Uterus (tissue), 2 donors: Measurements from ENCODE around the gene C1orf50.

ENCODE experiments used
- POLR2A ChIP-seq, 2 donors: fragments of 450-650 bp; IDR thresholded peaks; one replicate each; pipeline ENCODE4 v1.6.1; 2016; ENCODE audit warnings: antibody characterized with exemption in 2 of 2, mild to moderate bottlenecking in 1 of 2, moderate library complexity in 1 of 2
- TF ChIP-seq, protein P1 (sequence below), 4 experiments: fragments of 200-600 bp in 2 of 4; fragments of 450-650 bp in 2 of 4; sonication (generic) in 2 of 4; IDR thresholded peaks; one replicate each; pipeline ENCODE4 v1.5.1; 2016 to 2019; ENCODE audit warnings: antibody characterized with exemption in 4 of 4, mild to moderate bottlenecking in 2 of 4, moderate library complexity in 1 of 4

DNA sequence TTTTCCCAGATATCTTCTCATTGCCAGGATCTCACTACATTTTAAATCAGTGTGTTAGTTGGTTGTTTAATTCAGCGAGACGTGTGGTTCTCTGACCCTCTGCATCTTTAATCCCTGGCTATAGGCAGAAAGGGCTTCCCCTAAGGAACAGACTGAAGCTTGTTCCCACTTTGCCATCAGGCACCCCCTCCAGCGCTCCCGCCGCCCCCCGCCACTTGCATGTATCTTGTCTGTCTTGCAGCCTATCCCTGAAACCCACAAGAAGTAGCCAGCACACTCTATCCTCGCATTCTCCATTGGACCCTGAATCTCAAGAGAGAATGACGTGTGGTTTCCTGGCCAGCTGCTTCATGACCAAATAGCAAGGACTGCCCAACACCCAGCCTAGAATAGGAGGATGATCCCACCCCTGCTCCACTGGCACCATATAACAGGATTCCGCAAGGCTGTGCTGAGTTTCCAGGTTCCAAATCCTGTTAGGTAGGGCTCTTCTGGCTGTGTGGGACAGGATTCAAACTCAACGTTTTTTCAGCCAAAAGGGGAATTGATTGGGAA is 34.8 kb upstream of the C1orf50 start:
- TF ChIP-seq, protein P1, sequence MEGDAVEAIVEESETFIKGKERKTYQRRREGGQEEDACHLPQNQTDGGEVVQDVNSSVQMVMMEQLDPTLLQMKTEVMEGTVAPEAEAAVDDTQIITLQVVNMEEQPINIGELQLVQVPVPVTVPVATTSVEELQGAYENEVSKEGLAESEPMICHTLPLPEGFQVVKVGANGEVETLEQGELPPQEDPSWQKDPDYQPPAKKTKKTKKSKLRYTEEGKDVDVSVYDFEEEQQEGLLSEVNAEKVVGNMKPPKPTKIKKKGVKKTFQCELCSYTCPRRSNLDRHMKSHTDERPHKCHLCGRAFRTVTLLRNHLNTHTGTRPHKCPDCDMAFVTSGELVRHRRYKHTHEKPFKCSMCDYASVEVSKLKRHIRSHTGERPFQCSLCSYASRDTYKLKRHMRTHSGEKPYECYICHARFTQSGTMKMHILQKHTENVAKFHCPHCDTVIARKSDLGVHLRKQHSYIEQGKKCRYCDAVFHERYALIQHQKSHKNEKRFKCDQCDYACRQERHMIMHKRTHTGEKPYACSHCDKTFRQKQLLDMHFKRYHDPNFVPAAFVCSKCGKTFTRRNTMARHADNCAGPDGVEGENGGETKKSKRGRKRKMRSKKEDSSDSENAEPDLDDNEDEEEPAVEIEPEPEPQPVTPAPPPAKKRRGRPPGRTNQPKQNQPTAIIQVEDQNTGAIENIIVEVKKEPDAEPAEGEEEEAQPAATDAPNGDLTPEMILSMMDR (IDR thresholded peaks at IDR 0.05) = no peak
- TF ChIP-seq POLR2A (IDR thresholded peaks at IDR 0.05) = no peak
